B cell (primary cell): ENCODE results near the gene NPW. TPM values are rescaled to one million over a fixed set of nuclear protein-coding genes. Genes with fewer than 3 reads are reported as not detected.

Source experiments
- ATAC-seq: fragments of 200-7000 bp; cut with Tn5 transposase; one replicate; pipeline ENCODE4 v1.10.0; 2021; ENCODE audit warnings: low read depth, mild to moderate bottlenecking, moderate number of reproducible peaks, moderate library complexity
- CTCF ChIA-PET: fragments of 350-600 bp; sonication (Branson Sonifier 250); formaldehyde crosslinking; loops from one replicate; lab custom pipeline; 2021; ENCODE audit warnings: antibody characterized with exemption, inconsistent platforms; lab: Charles Lee
- POLR2A ChIA-PET: fragments of 350-600 bp; sonication (Branson Sonifier 250); formaldehyde crosslinking; loops from one replicate; lab custom pipeline; 2021; ENCODE audit warnings: antibody characterized with exemption; lab: Charles Lee
- DNase-seq: peaks from one replicate; pipeline ENCODE4 v3.0.0; 2013
- H2AFZ ChIP-seq: 2 replicates; pipeline ENCODE4 v1.6.1; 2012; ENCODE audit warnings: mild to moderate bottlenecking, low read depth, low read length; ENCODE audit not compliant: insufficient read depth, poor library complexity, severe bottlenecking
- H3K27ac ChIP-seq, 2 donors: 1 replicate in 1 of 2; 2 replicates in 1 of 2; pipeline ENCODE4 v1.5.1; 2012 to 2013; ENCODE audit warnings: low read length in 2 of 2, mild to moderate bottlenecking in 2 of 2, moderate library complexity in 1 of 2
- H3K27me3 ChIP-seq, 4 experiments: fragments of 200-600 bp in 1 of 4; sonication (generic) in 1 of 4; replicated peaks in 1 of 4; 1 replicate in 2 of 4; 2 replicates in 2 of 4; pipeline versions ENCODE4 v1.6.1 to v1.7.0; 2013 to 2016; ENCODE audit warnings: low read length in 3 of 4, mild to moderate bottlenecking in 2 of 4, mixed read lengths in 1 of 4, moderate library complexity in 1 of 4; ENCODE audit not compliant: insufficient read depth in 4 of 4, control insufficient read depth in 3 of 4; ENCODE audit errors: control extremely low read depth in 1 of 4
- H3K36me3 ChIP-seq, 2 experiments: replicated peaks in 1 of 2; 1 replicate in 1 of 2; 2 replicates in 1 of 2; pipeline versions ENCODE4 v1.6.1 to v1.7.1; 2013; ENCODE audit warnings: low read length in 1 of 2; ENCODE audit not compliant: insufficient read depth in 2 of 2, control insufficient read depth in 1 of 2; ENCODE audit errors: control extremely low read depth in 1 of 2, extremely low read depth in 1 of 2
- H3K4me1 ChIP-seq, 2 donors: fragments of 200-600 bp in 1 of 2; sonication (generic) in 1 of 2; 1 replicate in 1 of 2; 2 replicates in 1 of 2; pipeline versions ENCODE4 v1.5.1 to v1.6.1; 2013 to 2017; ENCODE audit warnings: low read length in 2 of 2; ENCODE audit not compliant: control insufficient read depth in 2 of 2, insufficient read depth in 2 of 2
- H3K4me2 ChIP-seq: replicated peaks from 2 replicates; pipeline ENCODE3; 2012; ENCODE audit warnings: mild to moderate bottlenecking, low read depth, low read length; ENCODE audit not compliant: poor library complexity, severe bottlenecking
- H3K4me3 ChIP-seq, 5 experiments: fragments of 200-600 bp in 1 of 5; sonication (generic) in 1 of 5; 1 replicate in 3 of 5; 2 replicates in 2 of 5; pipeline versions ENCODE4 v1.5.1 to v1.7.0; 2011 to 2016; ENCODE audit warnings: low read length in 4 of 5, mild to moderate bottlenecking in 4 of 5, low read depth in 2 of 5, control low read depth in 1 of 5, moderate library complexity in 1 of 5; ENCODE audit not compliant: insufficient read depth in 1 of 5; ENCODE audit errors: control extremely low read depth in 1 of 5, extremely low read depth in 1 of 5
- H3K79me2 ChIP-seq: fragments of 200-600 bp; sonication (generic); one replicate; pipeline ENCODE4 v1.6.0; 2016; ENCODE audit warnings: low read length; ENCODE audit not compliant: control insufficient read depth, insufficient read depth
- H3K9ac ChIP-seq: fragments of 200-600 bp; sonication (generic); 2 replicates; pipeline ENCODE4 v1.6.1; 2017; ENCODE audit warnings: mild to moderate bottlenecking, low read length, moderate library complexity
- H3K9me3 ChIP-seq, 3 donors: one replicate each; pipeline versions ENCODE4 v1.6.1 to v1.7.1; 2013; ENCODE audit warnings: low read length in 2 of 3; ENCODE audit not compliant: control insufficient read depth in 2 of 3, insufficient read depth in 1 of 3; ENCODE audit errors: control extremely low read depth in 1 of 3
- H4K20me1 ChIP-seq: 2 replicates; pipeline ENCODE4 v1.6.0; 2012; ENCODE audit warnings: mild to moderate bottlenecking, low read length; ENCODE audit not compliant: insufficient read depth, control insufficient read depth, poor library complexity, severe bottlenecking
- H3K27ac Mint-ChIP-seq: one replicate; pipeline ENCODE4 v1.8.0; 2021; ENCODE audit warnings: mixed read lengths
- H3K27me3 Mint-ChIP-seq: one replicate; pipeline ENCODE4 v1.8.0; 2021; ENCODE audit warnings: mixed read lengths
- H3K4me1 Mint-ChIP-seq: one replicate; pipeline ENCODE4 v1.8.0; 2021; ENCODE audit warnings: mixed read lengths
- H3K4me3 Mint-ChIP-seq: one replicate; pipeline ENCODE4 v1.8.0; 2021; ENCODE audit warnings: mixed read lengths
- H3K9me3 Mint-ChIP-seq: one replicate; pipeline ENCODE4 v1.8.0; 2022; ENCODE audit warnings: mixed read lengths; ENCODE audit not compliant: insufficient read depth
- CTCF ChIP-seq: fragments of 200-600 bp; IDR thresholded peaks from one replicate; pipeline ENCODE4 v1.8.0; 2022; ENCODE audit warnings: antibody characterized with exemption, mild to moderate bottlenecking
- EZH2 ChIP-seq: IDR thresholded peaks from 2 replicates; pipeline ENCODE4 v1.6.1; 2012; ENCODE audit warnings: borderline replicate concordance, low read depth, mild to moderate bottlenecking, moderate library complexity, low read length; ENCODE audit not compliant: insufficient read depth, poor library complexity, severe bottlenecking
- WGBS: methylation state at CpG from one replicate; pipeline ENCODE4 v1.1.5; 2013; ENCODE audit warnings: missing lambda C conversion rate; ENCODE audit not compliant: insufficient coverage; 5-methylcytosine and 5-hydroxymethylcytosine counted together
- intact Hi-C: fragments of 100-400 bp; cut with micrococcal nuclease; formaldehyde crosslinking; loops from one replicate; pipeline ENCODE4 v1.10.0; 2022
- polyA plus RNA-seq: library from polyadenylated mRNA; depleted of rRNA; stranded (reverse); fragments of >200 nt; gene quantifications from 2 replicates; pipeline ENCODE4 v1.2.3, GENCODE V29; 2012
- total RNA-seq, 2 donors: library from RNA; stranded (reverse); fragments of 120-200 nt in 1 of 2; gene quantifications; 1 replicate in 1 of 2; 2 replicates in 1 of 2; pipeline versions ENCODE4 v1.2.3 to v1.2.4, GENCODE V29; 2013 to 2022

The NPW gene
- total and polyA plus RNA-seq, 2 donors (not counting 1 experiment from before 2014, with no cell fraction given), result 0.13 to 1.7 TPM

- DNase-seq, result no peak
- Histone ChIP-seq H3K36me3 (peaks cover 0 to 42% of the 10 kb centered on the region in 2 experiments), H3K4me1 (peaks cover 9 to 20% of the 10 kb centered on the region in 2 donors), H3K9me3 (peaks cover 0 to 4% (median 0%) of the 10 kb centered on the region in 3 donors), H3K79me2 (peaks cover 40% of the 10 kb centered on the region), H3K4me2 (no peak overlapping the region), H3K27ac (no peak overlapping the region), H2AFZ (no peak overlapping the region), H3K4me3 (no peak overlapping the region), H3K9ac (no peak overlapping the region), H3K27me3 (peaks cover 0 to 30% (median 1%) of the 10 kb centered on the region in 4 experiments), H4K20me1 (peaks cover 48% of the 10 kb centered on the region)
- Mint-ChIP-seq H3K27ac (no peak overlapping the region), H3K4me3 (peak overlapping the region; percentile 47), H3K9me3 (no peaks in the 10 kb centered on the region), H3K4me1 (peaks cover 21% of the 10 kb centered on the region), H3K27me3 (no peaks in the 10 kb centered on the region)
- no peak for ATAC-seq
- POLR2A ChIA-PET, result interaction anchor here (1.1 kb wide), 1 partner anchor 10 kb away, joined by 4 read pairs; the partner anchor contains the start of gene RPS2
- TF ChIP-seq CTCF (no peak), EZH2 (no peak)
- WGBS, result 98% methylated on average over 40 of the region's 42 CpGs
- CTCF ChIA-PET, result interaction anchor here (1.4 kb wide), 1 partner anchor 10 kb away, joined by 4 read pairs; the partner anchor contains the start of gene GFER
- intact Hi-C loops, result loop anchor here (5.0 kb wide), 1 partner anchor 267 kb away; the partner anchor contains the start of gene MAPK8IP3
These were observed 45.2 kb upstream of the NPW start for GRCh38 chr16:1974157-1975070.
